H1 (cell line): ENCODE results near the gene WSCD1. TPM values are rescaled to one million over a fixed set of nuclear protein-coding genes. Genes with fewer than 3 reads are reported as not detected.

Source experiments
- CTCF ChIA-PET: fragments of 300-600 bp; sonication (Branson Sonifier 250); formaldehyde crosslinking; loops from one replicate; lab custom pipeline; 2021; ENCODE audit not compliant: partially characterized antibody; lab: Charles Lee
- POLR2A ChIA-PET: fragments of 300-600 bp; sonication (Branson Sonifier 250); formaldehyde crosslinking; loops from one replicate; lab custom pipeline; 2021; ENCODE audit warnings: inconsistent platforms; ENCODE audit not compliant: partially characterized antibody; lab: Charles Lee
- DNase-seq, 2 experiments: peaks; one replicate each; pipeline versions ENCODE4 v3.0.0 to v3.0.0-alpha.2; 2010 to 2022; ENCODE audit warnings: low spot score in 2 of 2, low read depth in 1 of 2, mixed read lengths in 1 of 2
- FAIRE-seq: peaks from 2 replicates; lab custom pipeline; 2011; peaks lifted over from hg19 to GRCh38; lab: Jason Lieb, UNC
- H2AFZ ChIP-seq: 2 replicates; pipeline ENCODE4 v1.8.1; 2012; ENCODE audit warnings: low read length, inconsistent platforms
- H2AK5ac ChIP-seq: 2 replicates; pipeline ENCODE4 v1.6.1; 2013; ENCODE audit warnings: low read depth, low read length
- H2BK120ac ChIP-seq: replicated peaks from 2 replicates; pipeline ENCODE3; 2013; ENCODE audit warnings: low read depth, low read length, inconsistent platforms
- H2BK12ac ChIP-seq: 2 replicates; pipeline ENCODE4 v1.6.1; 2013; ENCODE audit warnings: low read depth, low read length
- H2BK15ac ChIP-seq: 2 replicates; pipeline ENCODE4 v1.6.1; 2013; ENCODE audit warnings: low read length
- H2BK20ac ChIP-seq: 2 replicates; pipeline ENCODE4 v1.6.1; 2013; ENCODE audit warnings: low read length
- H2BK5ac ChIP-seq: 2 replicates; pipeline ENCODE4 v1.6.1; 2013; ENCODE audit warnings: low read depth, low read length
- H3K14ac ChIP-seq: 2 replicates; pipeline ENCODE4 v1.6.1; 2013; ENCODE audit warnings: inconsistent platforms; ENCODE audit not compliant: insufficient read length
- H3K18ac ChIP-seq: 2 replicates; pipeline ENCODE4 v1.6.1; 2013; ENCODE audit warnings: low read length; ENCODE audit errors: extremely low read depth
- H3K23ac ChIP-seq: 2 replicates; pipeline ENCODE4 v1.6.1; 2013; ENCODE audit warnings: inconsistent platforms; ENCODE audit not compliant: insufficient read length
- H3K23me2 ChIP-seq: 2 replicates; pipeline ENCODE4 v1.6.1; 2013; ENCODE audit warnings: low read depth, low read length
- H3K27ac ChIP-seq: 2 replicates; pipeline ENCODE4 v1.6.1; 2011; ENCODE audit warnings: low read depth, low read length, inconsistent platforms
- H3K27me3 ChIP-seq, 4 experiments: replicated peaks in 1 of 4; 1 replicate in 1 of 4; 2 replicates in 3 of 4; pipeline versions ENCODE4 v1.6.1 to v1.8.1; 2011 to 2013; ENCODE audit warnings: low read length in 3 of 4, mild to moderate bottlenecking in 3 of 4, inconsistent platforms in 2 of 4, mixed read lengths in 2 of 4, moderate library complexity in 1 of 4; ENCODE audit not compliant: control insufficient read depth in 3 of 4, insufficient read depth in 3 of 4; ENCODE audit errors: extremely low read depth in 1 of 4
- H3K36me3 ChIP-seq, 4 experiments: 2 replicates each; pipeline versions ENCODE4 v1.6.1 to v1.8.1; 2011 to 2013; ENCODE audit warnings: mild to moderate bottlenecking in 4 of 4, low read length in 3 of 4, moderate library complexity in 2 of 4, control low read depth in 1 of 4, inconsistent platforms in 1 of 4; ENCODE audit not compliant: insufficient read depth in 4 of 4, control insufficient read depth in 2 of 4
- H3K4ac ChIP-seq: replicated peaks from 2 replicates; pipeline ENCODE3; 2013; ENCODE audit warnings: low read length, low read depth, mixed read lengths, inconsistent platforms; ENCODE audit not compliant: insufficient read length
- H3K4me1 ChIP-seq, 4 experiments: replicated peaks in 1 of 4; 1 replicate in 1 of 4; 2 replicates in 3 of 4; pipeline versions ENCODE4 v1.6.1 to v1.8.1; 2011 to 2013; ENCODE audit warnings: low read length in 3 of 4, inconsistent platforms in 2 of 4, mixed read lengths in 1 of 4; ENCODE audit not compliant: insufficient read depth in 4 of 4, control insufficient read depth in 3 of 4
- H3K4me2 ChIP-seq, 2 experiments: 2 replicates each; pipeline versions ENCODE4 v1.6.1 to v1.8.1; 2011 to 2013; ENCODE audit warnings: low read depth in 2 of 2, low read length in 2 of 2, control low read depth in 1 of 2, inconsistent platforms in 1 of 2, mild to moderate bottlenecking in 1 of 2; ENCODE audit not compliant: insufficient read depth in 1 of 2
- H3K4me3 ChIP-seq, 4 experiments: fragments of 200-600, 300-600 bp in 1 of 4; sonication (generic), shearing (Covaris generic), sonication (Bioruptor Twin) in 1 of 4; 2 replicates each; pipeline versions ENCODE4 v1.5.1 to v1.8.1; 2011 to 2016; ENCODE audit warnings: low read length in 4 of 4, low read depth in 3 of 4, control low read depth in 2 of 4, inconsistent platforms in 2 of 4, mild to moderate bottlenecking in 2 of 4, mixed read lengths in 1 of 4, moderate library complexity in 1 of 4; ENCODE audit not compliant: insufficient read depth in 2 of 4; ENCODE audit errors: extremely low read depth in 1 of 4
- H3K56ac ChIP-seq: replicated peaks from 2 replicates; pipeline ENCODE3; 2013; ENCODE audit warnings: low read depth, mild to moderate bottlenecking, mixed read lengths, low read length, inconsistent platforms; ENCODE audit not compliant: insufficient read length
- H3K79me1 ChIP-seq: 2 replicates; pipeline ENCODE4 v1.6.1; 2013; ENCODE audit warnings: low read depth, low read length, control low read depth
- H3K79me2 ChIP-seq, 2 experiments: 2 replicates each; pipeline versions ENCODE4 v1.6.1 to v1.8.1; 2012 to 2013; ENCODE audit warnings: low read length in 2 of 2, mild to moderate bottlenecking in 2 of 2, inconsistent platforms in 1 of 2; ENCODE audit not compliant: insufficient read depth in 2 of 2, control insufficient read depth in 1 of 2
- H3K9ac ChIP-seq, 4 experiments: replicated peaks in 1 of 4; 1 replicate in 1 of 4; 2 replicates in 3 of 4; pipeline versions ENCODE4 v1.6.1 to v1.8.1; 2011 to 2013; ENCODE audit warnings: low read depth in 3 of 4, low read length in 3 of 4, control low read depth in 2 of 4, mild to moderate bottlenecking in 2 of 4, moderate library complexity in 2 of 4, inconsistent platforms in 1 of 4; ENCODE audit errors: extremely low read depth in 1 of 4
- H3K9me3 ChIP-seq, 2 experiments: 2 replicates each; pipeline versions ENCODE4 v1.6.1 to v1.8.1; 2012 to 2013; ENCODE audit warnings: mild to moderate bottlenecking in 2 of 2, moderate library complexity in 2 of 2, control low read depth in 1 of 2, inconsistent platforms in 1 of 2, low read depth in 1 of 2, low read length in 1 of 2, mixed read lengths in 1 of 2; ENCODE audit not compliant: insufficient read depth in 2 of 2
- H4K20me1 ChIP-seq, 2 experiments: replicated peaks in 1 of 2; 2 replicates each; pipeline versions ENCODE3 to v1.8.1; 2011 to 2013; ENCODE audit warnings: inconsistent platforms in 2 of 2, low read length in 2 of 2, mild to moderate bottlenecking in 1 of 2; ENCODE audit not compliant: insufficient read depth in 2 of 2, control insufficient read depth in 1 of 2
- H4K5ac ChIP-seq: 2 replicates; pipeline ENCODE4 v1.6.1; 2013; ENCODE audit warnings: low read length, low read depth, mixed read lengths, inconsistent platforms; ENCODE audit not compliant: insufficient read length
- H4K8ac ChIP-seq: 2 replicates; pipeline ENCODE4 v1.8.0; 2013; ENCODE audit warnings: mild to moderate bottlenecking, moderate library complexity, low read length, inconsistent platforms; ENCODE audit not compliant: insufficient read depth; ENCODE audit errors: extremely low read depth
- H4K91ac ChIP-seq: replicated peaks from 2 replicates; pipeline ENCODE3; 2013; ENCODE audit warnings: low read length, mixed read lengths, inconsistent platforms; ENCODE audit not compliant: insufficient read length
- CBX8 ChIP-seq: fragments of 300-800, 300-1000 bp; sonication (generic); IDR thresholded peaks from 2 replicates; pipeline ENCODE4 v1.7.1; 2016; ENCODE audit warnings: low read depth, low read length, borderline replicate concordance
- E2F6 ChIP-seq: IDR thresholded peaks from 2 replicates; pipeline ENCODE4 v1.6.1; 2012; ENCODE audit warnings: inconsistent platforms
- EZH2 ChIP-seq: fragments of 200-600 bp; sonication (generic); IDR thresholded peaks from 2 replicates; pipeline ENCODE4 v1.7.1; 2012; ENCODE audit warnings: low read depth, mild to moderate bottlenecking, moderate library complexity, low read length, inconsistent platforms; ENCODE audit not compliant: severe bottlenecking
- GTF2F1 ChIP-seq: IDR thresholded peaks from 2 replicates; pipeline ENCODE4 v1.6.1; 2012; ENCODE audit warnings: low read depth, low read length, improper control_type of control experiment, borderline replicate concordance
- PHF8 ChIP-seq: fragments of 200-600 bp; sonication (generic); conservative IDR thresholded peaks from 2 replicates; pipeline ENCODE4 v1.7.1; 2012; ENCODE audit warnings: low read depth, mild to moderate bottlenecking, inconsistent platforms, low read length, moderate library complexity
- POLR2AphosphoS5 ChIP-seq: IDR thresholded peaks from 2 replicates; pipeline ENCODE4 v1.6.1; 2011; ENCODE audit warnings: low read depth, low read length
- RFX5 ChIP-seq: IDR thresholded peaks from 2 replicates; pipeline ENCODE4 v1.6.1; 2011; ENCODE audit warnings: low read depth, low read length, improper control_type of control experiment, borderline replicate concordance
- SIRT6 ChIP-seq: IDR thresholded peaks from one replicate; pipeline ENCODE4 v1.7.1; 2012; ENCODE audit warnings: low read length, inconsistent platforms
- TAF1 ChIP-seq: IDR thresholded peaks from 2 replicates; pipeline ENCODE4 v1.6.1; 2011; ENCODE audit warnings: mild to moderate bottlenecking, low read depth, low read length
- USF2 ChIP-seq: IDR thresholded peaks from 2 replicates; pipeline ENCODE4 v1.6.1; 2011; ENCODE audit warnings: low read length, improper control_type of control experiment
- ZNF274 ChIP-seq: IDR thresholded peaks from 2 replicates; pipeline ENCODE4 v1.7.0; 2012; ENCODE audit warnings: low read length, borderline replicate concordance; ENCODE audit errors: extremely low read depth
- WGBS, 2 experiments: shearing (Covaris generic) in 1 of 2; methylation state at CpG; one replicate each; pipeline versions ENCODE4 v1.1.6 to v1.1.7; 2013 to 2015; ENCODE audit warnings: low lambda C conversion rate in 2 of 2, mixed read lengths in 2 of 2, inconsistent platforms in 1 of 2, low coverage in 1 of 2, missing lambda C conversion rate in 1 of 2; ENCODE audit not compliant: insufficient replicate concordance in 2 of 2, insufficient coverage in 1 of 2, insufficient read length in 1 of 2; ENCODE audit errors: extremely low coverage in 1 of 2, missing lambda C conversion rate in 1 of 2; 5-methylcytosine and 5-hydroxymethylcytosine counted together
- polyA plus RNA-seq, 7 experiments: library from polyadenylated mRNA; depleted of rRNA in 3 of 7; stranded (reverse) in 5 of 7; unstranded in 2 of 7; fragments of >200 nt in 5 of 7; fragments of 200-250 nt in 2 of 7; gene quantifications; 1 replicate in 5 of 7; 2 replicates in 1 of 7; 4 replicates in 1 of 7; pipeline versions ENCODE4 v1.2.1 to v1.2.3, GENCODE V29; 2011 to 2013; ENCODE audit warnings: missing spikeins in 2 of 7, mixed read lengths in 2 of 7
- total RNA-seq: library from RNA; stranded (reverse); fragmentation: NEBNext Ultra II Directional; extraction: Animal tissue kit (Norgen Biotek cat#: 25700); gene quantifications from 2 replicates; pipeline ENCODE4 v1.2.1, GENCODE V29; 2021

Gene WSCD1
- total and polyA plus RNA-seq, 2 of the 8 experiments (the other 6 are each of a cell fraction or from before 2014, with no cell fraction given), result 21.9 to 39.0 TPM

GRCh38 chr17:6170349-6170748 lies 100.2 kb downstream of the WSCD1 start:
- no peak overlapping the region for H4K91ac ChIP-seq
- H3K4me1 ChIP-seq, result peaks cover 3 to 9% (median 8%) of the 10 kb centered on the region in 4 experiments
- H2BK5ac ChIP-seq, result no peak overlapping the region
- no peaks in the 10 kb centered on the region for H3K36me3 ChIP-seq
- CTCF ChIA-PET, result no interaction called here
- H4K20me1 ChIP-seq, result no peaks in the 10 kb centered on the region
- no peak overlapping the region for H3K4me2 ChIP-seq
- no peak overlapping the region for H3K4me3 ChIP-seq
- H3K27me3 ChIP-seq, result no peaks in the 10 kb centered on the region
- no peak overlapping the region for H2AFZ ChIP-seq
- H4K5ac ChIP-seq, result no peak overlapping the region
- 78% methylated on average over 4 of the region's 4 CpGs; no CpG with 5 or more reads in 1 of the 2 experiments for WGBS, 2 experiments
- no peak overlapping the region for H2BK12ac ChIP-seq
- H3K9me3 ChIP-seq, result 0 out of 4 replicates have a peak, but pooled peaks cover 0 to 2% of the 10 kb centered on the region in 2 experiments
- FAIRE-seq (no peak), DNase-seq (no peak)
- H2AK5ac ChIP-seq, result no peak overlapping the region
- no peak overlapping the region for H3K9ac ChIP-seq
- no peaks in the 10 kb centered on the region for H3K23me2 ChIP-seq
- no peaks in the 10 kb centered on the region for H3K79me1 ChIP-seq
- H2BK15ac ChIP-seq, result no peak overlapping the region
- H3K18ac ChIP-seq, result no peak overlapping the region
- no peak overlapping the region for H3K4ac ChIP-seq
- no peak overlapping the region for H3K56ac ChIP-seq
- H2BK120ac ChIP-seq, result no peak overlapping the region
- no peaks in the 10 kb centered on the region for H3K79me2 ChIP-seq
- no peak overlapping the region for H3K23ac ChIP-seq
- H3K14ac ChIP-seq, result no peak overlapping the region
- H2BK20ac ChIP-seq, result no peak overlapping the region
- H3K27ac ChIP-seq, result no peak overlapping the region
- POLR2A ChIA-PET, result no interaction called here
- H4K8ac ChIP-seq, result no peak overlapping the region
- TF ChIP-seq POLR2AphosphoS5 (no peak), TAF1 (no peak), PHF8 (no peak), ZNF274 (no peak), CBX8 (no peak), RFX5 (no peak), GTF2F1 (no peak), SIRT6 (no peak), E2F6 (no peak), EZH2 (no peak), USF2 (no peak)
